K562 (cell line): ENCODE measurements around the gene OPCML.

Experiments used
- POLR2A ChIP-seq: fragments of 450-650 bp; conservative IDR thresholded peaks from 2 replicates; pipeline ENCODE4 v1.6.1; 2016
- RBM22 ChIP-seq: fragments of 200-400 bp; formaldehyde crosslinking; IDR thresholded peaks from 2 replicates; pipeline ENCODE4 v1.6.1; 2018; ENCODE audit warnings: low read length, low read depth; ENCODE audit not compliant: poor library complexity, severe bottlenecking

DNA sequence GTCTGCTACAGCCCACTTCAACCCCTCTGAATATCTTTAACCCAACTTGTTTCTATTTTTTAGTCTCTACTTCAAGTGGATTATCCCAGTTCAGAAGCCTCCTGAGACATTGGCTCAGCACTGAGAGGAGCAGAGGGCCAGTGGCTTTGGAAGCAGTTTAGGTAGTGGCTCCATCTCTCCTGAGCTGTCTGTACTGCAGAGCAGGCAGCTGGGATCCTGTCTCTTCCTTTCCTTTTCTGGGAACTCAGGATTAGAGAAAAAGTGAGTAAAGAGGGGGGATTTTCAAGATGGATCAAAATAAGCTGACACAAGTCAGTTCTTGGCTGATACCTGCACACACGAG is 512.0 kb downstream of the OPCML start:
- TF ChIP-seq POLR2A (no peak), RBM22 (no peak)
